Left lung (tissue), 10 donors: ENCODE data around the gene ADAM23. TPM values are rescaled to one million over a fixed set of nuclear protein-coding genes. Genes with fewer than 3 reads are reported as not detected.

ENCODE experiments used
- ATAC-seq: fragments of 200-7000 bp; cut with Tn5 transposase; one replicate; pipeline ENCODE4 v1.9.1; 2020; ENCODE audit warnings: moderate library complexity
- DNase-seq, 4 donors: peaks; one replicate each; pipeline ENCODE4 v3.0.0-alpha.2; 2013 to 2020
- H3K27ac ChIP-seq, 2 donors: fragments of 200-600 bp; sonication (generic) in 1 of 2; one replicate each; pipeline versions ENCODE4 v1.5.0 to v1.8.0; 2020 to 2021
- H3K27me3 ChIP-seq, 2 donors: fragments of 200-600 bp; sonication (generic) in 1 of 2; one replicate each; pipeline versions ENCODE4 v1.5.0 to v1.8.0; 2020 to 2021
- H3K36me3 ChIP-seq, 2 donors: fragments of 200-600 bp; sonication (generic) in 1 of 2; one replicate each; pipeline versions ENCODE4 v1.5.0 to v1.8.0; 2020 to 2021
- H3K4me1 ChIP-seq, 2 donors: fragments of 200-600 bp; one replicate each; pipeline ENCODE4 v1.8.0; 2021
- H3K4me3 ChIP-seq, 2 donors: fragments of 200-600 bp; sonication (generic) in 1 of 2; one replicate each; pipeline versions ENCODE4 v1.5.0 to v1.8.0; 2020 to 2021; ENCODE audit warnings: mild to moderate bottlenecking in 1 of 2
- H3K9me3 ChIP-seq, 2 donors: fragments of 200-600 bp; sonication (generic) in 1 of 2; one replicate each; pipeline versions ENCODE4 v1.5.0 to v1.8.0; 2020 to 2021
- CTCF ChIP-seq, 2 donors: fragments of 200-600 bp; sonication (generic) in 1 of 2; IDR thresholded peaks; one replicate each; pipeline versions ENCODE4 v1.5.0 to v1.8.0; 2021; ENCODE audit warnings: antibody characterized with exemption in 2 of 2
- intact Hi-C, 2 donors: fragments of 100-400 bp; cut with DNase I; formaldehyde crosslinking; loops; one replicate each; pipeline versions ENCODE4 v1.11.2 to v1.14.2; 2022
- polyA plus RNA-seq, 6 donors: library from polyadenylated mRNA; unstranded; fragments of 120-200 nt; gene quantifications; one replicate each; pipeline ENCODE4 v1.2.1, GENCODE V29; 2013; ENCODE audit not compliant: insufficient read length in 6 of 6
- total RNA-seq, 2 donors: library from RNA; stranded (reverse); fragmentation: NEBNext Ultra II Directional; extraction: Animal tissue kit (Norgen Biotek cat#: 25700); gene quantifications; one replicate each; pipeline ENCODE4 v1.2.1, GENCODE V29; 2021
- donor health status: DM: no; HTN: yes; CAD: no.
- donor health status: DM: no; HTN: no; CAD: no.

Gene ADAM23
- total and polyA plus RNA-seq, 8 donors, result 2.2 to 7.9 (median 5.3) TPM

DNA sequence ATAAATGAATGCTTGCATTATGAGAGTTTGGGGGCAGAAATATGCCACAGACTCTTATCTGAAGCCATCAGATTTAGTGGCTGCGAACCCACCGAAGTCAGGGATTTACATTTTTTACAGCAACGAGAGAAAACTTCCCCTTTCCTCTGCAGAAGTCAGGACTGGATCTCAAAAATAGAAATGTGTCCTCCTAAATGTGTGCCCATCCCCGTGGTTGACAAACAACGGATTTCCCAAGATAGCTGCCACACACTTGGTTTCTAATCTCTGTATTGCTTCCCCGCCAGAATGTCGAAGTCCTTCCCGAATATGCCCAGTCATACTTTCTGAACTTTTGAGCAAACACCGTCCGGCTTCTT lies 879 bp upstream of the ADAM23 start:
- intact Hi-C loops, result no loop called here
- Histone ChIP-seq H3K36me3 (no peaks in the 10 kb centered on the region), H3K9me3 (no peaks in the 10 kb centered on the region), H3K27ac (no peak overlapping the region), H3K4me1 (peaks cover 0 to 13% of the 10 kb centered on the region in 2 donors), H3K4me3 (no peak overlapping the region), H3K27me3 (peaks cover 56 to 99% of the 10 kb centered on the region in 2 donors)
- DNase-seq (no peak), ATAC-seq (no peak)
- no peak for TF ChIP-seq CTCF (IDR thresholded peaks at IDR 0.05)

- Histone ChIP-seq H3K4me1 (peaks cover 0 to 13% of the 10 kb centered on the region in 2 donors), H3K27me3 (peaks cover 59 to 87% of the 10 kb centered on the region in 2 donors), H3K36me3 (no peaks in the 10 kb centered on the region), H3K9me3 (no peaks in the 10 kb centered on the region), H3K4me3 (peak overlapping the region; percentile 16 to 26), H3K27ac (no peak overlapping the region)
- DNase-seq (peak in 3 of 4 donors; percentile 33 to 76 (median 40)), ATAC-seq (peak; percentile 36)
- intact Hi-C loops, result no loop called here
- no peak for TF ChIP-seq CTCF (IDR thresholded peaks at IDR 0.05)
These were observed 599 bp downstream of the ADAM23 start for GRCh38 chr2:206443735-206444527.

- peaks cover 0 to 13% of the 10 kb centered on the region in 2 donors for H3K4me1 ChIP-seq
- no peaks in the 10 kb centered on the region for H3K9me3 ChIP-seq
- DNase-seq (no peak), ATAC-seq (no peak)
- H3K36me3 ChIP-seq, result no peaks in the 10 kb centered on the region
- H3K27me3 ChIP-seq, result peaks cover 48 to 68% of the 10 kb centered on the region in 2 donors
- intact Hi-C loops, result no loop called here
- no peak overlapping the region for H3K4me3 ChIP-seq
- no peak overlapping the region for H3K27ac ChIP-seq
- no peak for TF ChIP-seq CTCF (IDR thresholded peaks at IDR 0.05)
These were observed 2.6 kb downstream of the ADAM23 start for GRCh38 chr2:206445948-206446347.

- Histone ChIP-seq H3K9me3 (no peaks in the 10 kb centered on the region), H3K4me1 (no peaks in the 10 kb centered on the region), H3K27ac (no peak overlapping the region), H3K27me3 (peaks cover 3 to 11% of the 10 kb centered on the region in 2 donors), H3K4me3 (no peak overlapping the region), H3K36me3 (no peaks in the 10 kb centered on the region)
- ATAC-seq (no peak), DNase-seq (no peak)
- intact Hi-C loops, result no loop called here
- TF ChIP-seq CTCF (IDR thresholded peaks at IDR 0.05), result no peak
These were observed 8.9 kb downstream of the ADAM23 start for GRCh38 chr2:206452242-206452641.

GRCh38 chr2:206452750-206453149 lies 9.4 kb downstream of the ADAM23 start:
- Histone ChIP-seq H3K27me3 (peaks cover 0 to 6% of the 10 kb centered on the region in 2 donors), H3K9me3 (no peaks in the 10 kb centered on the region), H3K27ac (no peak overlapping the region), H3K36me3 (no peaks in the 10 kb centered on the region), H3K4me3 (no peak overlapping the region), H3K4me1 (no peaks in the 10 kb centered on the region)
- intact Hi-C loops, result no loop called here
- DNase-seq (no peak), ATAC-seq (no peak)
- no peak for TF ChIP-seq CTCF (IDR thresholded peaks at IDR 0.05)
